ENCODE measurements around the gene TLN1.

Gene TLN1

DNA sequence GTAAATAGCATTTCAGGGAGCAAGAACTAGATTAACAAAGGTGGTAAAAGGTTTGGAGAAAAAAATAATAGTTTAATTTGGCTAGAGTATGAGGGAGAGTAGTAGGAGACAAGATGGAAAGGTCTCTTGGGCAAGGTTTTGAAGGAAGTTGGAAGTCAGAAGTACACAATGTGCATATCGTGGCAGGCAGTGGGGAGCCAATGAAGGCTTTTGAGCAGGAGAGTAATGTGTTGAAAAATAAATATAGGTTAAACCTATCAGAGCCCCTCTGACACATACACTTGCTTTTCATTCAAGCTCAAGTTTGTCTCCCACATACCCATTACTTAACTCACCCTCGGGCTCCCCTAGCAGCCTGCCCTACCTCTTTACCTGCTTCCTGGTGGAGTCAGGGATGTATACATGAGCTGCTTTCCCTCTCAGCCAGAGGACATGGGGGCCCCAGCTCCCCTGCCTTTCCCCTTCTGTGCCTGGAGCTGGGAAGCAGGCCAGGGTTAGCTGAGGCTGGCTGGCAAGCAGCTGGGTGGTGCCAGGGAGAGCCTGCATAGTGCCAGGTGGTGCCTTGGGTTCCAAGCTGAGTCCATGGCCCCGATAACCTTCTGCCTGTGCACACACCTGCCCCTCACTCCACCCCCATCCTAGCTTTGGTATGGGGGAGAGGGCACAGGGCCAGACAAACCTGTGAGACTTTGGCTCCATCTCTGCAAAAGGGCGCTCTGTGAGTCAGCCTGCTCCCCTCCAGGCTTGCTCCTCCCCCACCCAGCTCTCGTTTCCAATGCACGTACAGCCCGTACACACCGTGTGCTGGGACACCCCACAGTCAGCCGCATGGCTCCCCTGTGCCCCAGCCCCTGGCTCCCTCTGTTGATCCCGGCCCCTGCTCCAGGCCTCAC is 58.6 kb downstream of the TLN1 start, which contains the start of gene CA9:
CA9 (plus strand) TSS at position 797 of the 893 bp plus-strand sequence; CDS start at position 829, 32 bp downstream.
- no peak within 1 kb of the TSS for H3K4me3 ChIP-seq (ENCODE audit: low read depth in 1 of 5, low read length in 5 of 5)
- peaks cover 0 to 6% (median 0%) of the 10 kb centered on the region in 5 donors for H3K27me3 ChIP-seq (ENCODE audit: control insufficient read depth in 5 of 5, insufficient read depth in 4 of 5, low read length in 5 of 5)
- no peak within 1 kb of the TSS for H3K27ac ChIP-seq (ENCODE audit: low read depth, low read length)
- no peaks in the 10 kb centered on the region for H3K9me3 ChIP-seq (ENCODE audit: control insufficient read depth in 5 of 5, low read length in 5 of 5)
- peaks cover 0 to 19% (median 17%) of the 10 kb centered on the region in 5 donors for H3K4me1 ChIP-seq (ENCODE audit: control insufficient read depth in 5 of 5, insufficient read depth in 5 of 5, low read length in 5 of 5)
- H3K9ac ChIP-seq (ENCODE audit: low read length in 5 of 5): no peak within 1 kb of the TSS
- no peaks in the 10 kb centered on the region for H3K36me3 ChIP-seq (ENCODE audit: control insufficient read depth in 5 of 5, insufficient read depth in 5 of 5, low read length in 5 of 5)

DNA sequence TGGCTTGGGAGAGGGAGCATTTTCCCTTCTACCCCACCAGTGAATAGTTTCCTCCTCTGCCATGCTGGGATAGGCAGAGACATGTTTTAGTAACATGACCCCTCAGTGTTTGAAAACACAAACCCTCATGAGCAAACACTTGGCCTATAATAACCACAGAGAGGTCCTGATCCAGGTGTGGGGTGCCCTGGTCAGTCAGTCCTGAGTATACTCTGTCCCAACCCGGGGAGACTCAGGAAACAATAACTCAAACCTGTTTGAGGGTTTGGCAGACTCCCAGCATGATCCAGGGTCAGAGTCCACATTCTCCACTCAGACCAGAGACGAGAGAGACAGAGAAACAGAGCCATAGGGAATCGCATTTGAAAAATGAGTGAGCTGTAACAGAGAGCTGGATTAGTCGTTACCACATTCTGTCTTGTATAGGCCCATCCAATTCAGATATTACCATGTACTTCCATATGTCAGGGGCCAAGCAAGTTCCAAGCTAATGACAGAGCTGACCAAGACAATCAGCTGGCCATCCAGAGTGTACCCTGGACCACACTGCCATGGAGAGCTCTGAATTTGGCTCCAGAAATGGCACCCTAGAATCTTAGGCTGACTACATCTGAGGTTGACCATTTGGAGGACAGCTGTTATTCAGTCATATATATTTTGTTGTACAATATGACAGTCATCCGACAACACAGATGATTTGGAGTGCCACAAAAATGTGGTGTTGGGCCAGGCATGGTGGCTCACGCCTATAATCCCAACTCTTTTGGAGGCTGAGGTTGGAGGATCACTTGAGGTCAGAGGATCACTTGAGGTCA is 62.5 kb downstream of the TLN1 start:
- H3K27me3 ChIP-seq (ENCODE audit: control insufficient read depth in 5 of 5, insufficient read depth in 4 of 5, low read length in 5 of 5): no peaks in the 10 kb centered on the region
- no peaks in the 10 kb centered on the region for H3K36me3 ChIP-seq (ENCODE audit: control insufficient read depth in 5 of 5, insufficient read depth in 5 of 5, low read length in 5 of 5)
- peaks cover 0 to 18% (median 16%) of the 10 kb centered on the region in 5 donors for H3K4me1 ChIP-seq (ENCODE audit: control insufficient read depth in 5 of 5, insufficient read depth in 5 of 5, low read length in 5 of 5)
- no peaks in the 10 kb centered on the region for H3K9me3 ChIP-seq (ENCODE audit: control insufficient read depth in 5 of 5, low read length in 5 of 5)
- no peak overlapping the region for H3K27ac ChIP-seq (ENCODE audit: low read depth, low read length)
- H3K4me3 ChIP-seq (ENCODE audit: low read depth in 1 of 5, low read length in 5 of 5): no peak overlapping the region
- H3K9ac ChIP-seq (ENCODE audit: low read length in 5 of 5): no peak overlapping the region

DNA sequence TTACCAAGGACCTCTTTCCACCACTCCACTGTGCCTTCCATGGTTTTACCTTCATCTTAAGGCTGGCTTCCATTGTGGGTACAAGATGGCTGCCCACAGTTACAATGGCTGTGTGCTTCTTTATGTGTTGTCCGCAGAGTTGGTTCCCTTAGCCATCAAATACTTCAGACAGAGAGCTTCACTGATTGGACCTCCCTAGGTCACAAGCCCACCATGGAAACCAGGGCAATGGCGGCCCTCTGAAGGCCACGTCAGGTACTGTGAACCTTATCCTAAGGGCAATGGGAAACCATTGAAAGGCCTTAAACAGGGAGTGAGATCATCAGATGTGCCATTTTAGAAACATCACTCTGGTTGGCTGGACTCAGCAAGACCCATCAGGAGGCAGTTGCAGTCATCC is 64.1 kb downstream of the TLN1 start:
- H3K27me3 ChIP-seq (ENCODE audit: control insufficient read depth in 5 of 5, insufficient read depth in 4 of 5, low read length in 5 of 5): no peaks in the 10 kb centered on the region
- no peak overlapping the region for H3K4me3 ChIP-seq (ENCODE audit: low read depth in 1 of 5, low read length in 5 of 5)
- peaks cover 0 to 16% (median 12%) of the 10 kb centered on the region in 5 donors for H3K4me1 ChIP-seq (ENCODE audit: control insufficient read depth in 5 of 5, insufficient read depth in 5 of 5, low read length in 5 of 5)
- no peaks in the 10 kb centered on the region for H3K36me3 ChIP-seq (ENCODE audit: control insufficient read depth in 5 of 5, insufficient read depth in 5 of 5, low read length in 5 of 5)
- no peaks in the 10 kb centered on the region for H3K9me3 ChIP-seq (ENCODE audit: control insufficient read depth in 5 of 5, low read length in 5 of 5)
- no peak overlapping the region for H3K27ac ChIP-seq (ENCODE audit: low read depth, low read length)
- no peak overlapping the region for H3K9ac ChIP-seq (ENCODE audit: low read length in 5 of 5)

DNA sequence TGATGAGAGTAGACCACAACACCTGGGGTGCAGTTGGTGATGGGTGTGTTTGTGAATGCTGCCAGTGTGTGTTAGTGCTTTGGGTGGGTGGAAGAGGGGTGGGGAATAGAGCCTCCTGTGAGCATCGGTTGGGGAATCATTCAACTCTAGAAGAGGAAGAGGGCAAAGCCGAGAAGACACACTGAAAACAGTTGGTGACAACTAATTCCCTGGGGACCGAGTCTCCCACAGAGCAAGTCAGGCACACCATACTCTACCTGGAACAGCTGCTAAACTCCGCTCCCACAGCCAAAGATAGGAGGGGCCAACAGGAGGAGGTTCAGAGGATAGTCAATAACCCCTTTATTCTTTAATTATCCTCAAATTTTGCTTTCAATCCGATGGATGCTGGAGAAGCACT is 65.4 kb downstream of the TLN1 start:
- no peak overlapping the region for H3K4me3 ChIP-seq (ENCODE audit: low read depth in 1 of 5, low read length in 5 of 5)
- H3K27ac ChIP-seq (ENCODE audit: low read depth, low read length): no peak overlapping the region
- peaks cover 0 to 7% (median 0%) of the 10 kb centered on the region in 5 donors for H3K36me3 ChIP-seq (ENCODE audit: control insufficient read depth in 5 of 5, insufficient read depth in 5 of 5, low read length in 5 of 5)
- H3K27me3 ChIP-seq (ENCODE audit: control insufficient read depth in 5 of 5, insufficient read depth in 4 of 5, low read length in 5 of 5): no peaks in the 10 kb centered on the region
- no peaks in the 10 kb centered on the region for H3K9me3 ChIP-seq (ENCODE audit: control insufficient read depth in 5 of 5, low read length in 5 of 5)
- no peak overlapping the region for H3K9ac ChIP-seq (ENCODE audit: low read length in 5 of 5)
- H3K4me1 ChIP-seq (ENCODE audit: control insufficient read depth in 5 of 5, insufficient read depth in 5 of 5, low read length in 5 of 5): peaks cover 0 to 22% (median 20%) of the 10 kb centered on the region in 5 donors

DNA sequence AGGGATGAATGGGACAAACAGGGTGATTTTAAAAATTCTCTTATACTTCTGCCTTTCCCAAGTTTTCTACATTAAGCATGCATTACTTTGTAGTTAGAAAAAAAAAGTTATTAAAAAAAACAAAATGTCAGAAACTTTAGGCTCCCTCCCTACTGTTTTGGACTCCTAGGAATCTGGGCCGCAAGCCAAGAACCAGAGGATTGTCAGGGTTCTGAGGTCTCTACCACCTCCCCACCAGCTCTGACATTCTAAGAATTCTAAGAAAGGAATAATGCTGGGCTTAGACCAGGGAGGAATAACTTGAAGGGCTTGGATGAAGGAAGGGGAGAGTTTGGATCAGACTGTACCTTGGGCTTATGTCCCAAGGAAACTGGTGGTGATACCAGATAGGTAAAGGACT is 66.0 kb downstream of the TLN1 start:
- H3K27ac ChIP-seq (ENCODE audit: low read depth, low read length): no peak overlapping the region
- H3K36me3 ChIP-seq (ENCODE audit: control insufficient read depth in 5 of 5, insufficient read depth in 5 of 5, low read length in 5 of 5): peaks cover 0 to 8% (median 1%) of the 10 kb centered on the region in 5 donors
- no peak overlapping the region for H3K4me3 ChIP-seq (ENCODE audit: low read depth in 1 of 5, low read length in 5 of 5)
- no peaks in the 10 kb centered on the region for H3K9me3 ChIP-seq (ENCODE audit: control insufficient read depth in 5 of 5, low read length in 5 of 5)
- H3K4me1 ChIP-seq (ENCODE audit: control insufficient read depth in 5 of 5, insufficient read depth in 5 of 5, low read length in 5 of 5): peaks cover 0 to 26% (median 23%) of the 10 kb centered on the region in 5 donors
- H3K27me3 ChIP-seq (ENCODE audit: control insufficient read depth in 5 of 5, insufficient read depth in 4 of 5, low read length in 5 of 5): no peaks in the 10 kb centered on the region
- no peak overlapping the region for H3K9ac ChIP-seq (ENCODE audit: low read length in 5 of 5)

DNA sequence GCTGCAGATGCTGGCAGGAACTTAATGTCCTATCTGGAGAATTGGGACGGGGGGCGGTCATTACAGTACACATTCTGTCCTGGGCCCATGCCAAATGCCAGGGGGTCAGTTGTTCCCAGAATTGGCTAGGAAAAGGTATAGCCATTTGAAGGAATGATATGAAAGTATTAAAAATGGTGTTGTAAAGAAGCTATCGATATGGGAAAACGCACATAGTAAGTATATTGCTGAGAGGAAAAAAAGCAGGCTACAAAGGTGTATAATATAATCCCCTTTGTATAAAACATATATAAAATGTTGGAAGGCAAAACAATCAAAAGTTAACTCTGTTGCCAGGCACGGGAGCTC is 66.5 kb downstream of the TLN1 start:
- no peak overlapping the region for H3K27ac ChIP-seq (ENCODE audit: low read depth, low read length)
- H3K27me3 ChIP-seq (ENCODE audit: control insufficient read depth in 5 of 5, insufficient read depth in 4 of 5, low read length in 5 of 5): no peaks in the 10 kb centered on the region
- H3K9me3 ChIP-seq (ENCODE audit: control insufficient read depth in 5 of 5, low read length in 5 of 5): no peaks in the 10 kb centered on the region
- H3K4me1 ChIP-seq (ENCODE audit: control insufficient read depth in 5 of 5, insufficient read depth in 5 of 5, low read length in 5 of 5): peaks cover 0 to 32% (median 29%) of the 10 kb centered on the region in 5 donors
- peaks cover 0 to 14% (median 7%) of the 10 kb centered on the region in 5 donors for H3K36me3 ChIP-seq (ENCODE audit: control insufficient read depth in 5 of 5, insufficient read depth in 5 of 5, low read length in 5 of 5)
- H3K4me3 ChIP-seq (ENCODE audit: low read depth in 1 of 5, low read length in 5 of 5): peak overlapping the region; percentile 67 to 77 (median 68)
- H3K9ac ChIP-seq (ENCODE audit: low read length in 5 of 5): peak overlapping the region in 4 of 5 donors; percentile 65 to 80 (median 66)

DNA sequence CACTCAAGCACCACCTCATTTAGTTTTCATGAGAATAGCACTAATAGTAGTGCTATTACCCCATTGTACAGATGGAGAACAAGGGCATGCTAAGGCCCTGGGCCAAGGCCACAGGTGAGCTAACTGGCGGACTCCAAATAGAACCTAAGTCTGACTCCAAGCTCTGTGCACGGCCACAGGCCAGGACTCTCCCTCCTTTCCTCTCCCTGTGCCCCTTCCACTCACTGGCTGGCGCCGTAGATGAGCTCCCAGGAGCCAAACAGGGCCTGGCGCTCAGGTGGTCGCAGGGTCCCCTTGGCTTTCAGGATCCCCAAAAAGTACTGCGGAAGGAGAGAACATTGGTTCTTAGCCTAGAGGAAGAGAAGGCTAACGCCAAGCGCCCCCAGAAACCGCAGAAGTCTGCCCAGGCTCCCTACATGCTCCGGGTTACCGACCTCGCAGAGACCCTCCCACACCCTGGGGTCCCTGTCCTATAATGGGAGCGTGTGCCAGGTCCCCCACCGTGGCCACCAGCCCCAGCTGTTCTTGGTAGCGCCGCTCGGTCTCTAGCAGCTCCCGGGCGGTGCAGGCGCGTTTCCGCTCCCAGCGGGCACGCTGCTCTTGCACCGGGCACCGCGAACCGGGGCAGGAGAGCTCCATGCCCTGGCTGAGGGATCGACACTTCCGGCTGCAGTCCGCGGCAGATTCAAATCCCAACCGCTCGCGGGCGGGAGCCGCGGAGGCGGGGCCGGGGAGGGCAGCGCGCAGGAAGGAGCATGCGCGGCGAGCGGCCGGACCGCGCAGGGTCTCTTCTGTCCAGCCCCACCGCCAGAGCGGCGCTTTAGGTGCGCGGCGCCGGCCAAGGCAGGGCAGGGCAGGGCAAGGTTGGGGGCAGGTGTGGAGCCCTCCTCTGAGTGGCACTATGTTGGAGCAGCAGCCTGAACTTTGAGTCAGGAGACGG is 67.2 kb downstream of the TLN1 start, which contains the start of gene ARHGEF39:
ARHGEF39 (minus strand) TSS at position 665 of the 940 bp plus-strand sequence; CDS start at position 639, 26 bp downstream.
- H3K4me3 ChIP-seq (ENCODE audit: low read depth in 1 of 5, low read length in 5 of 5): peak within 1 kb of the TSS; percentile 67 to 77 (median 68)
- no peaks in the 10 kb centered on the region for H3K9me3 ChIP-seq (ENCODE audit: control insufficient read depth in 5 of 5, low read length in 5 of 5)
- H3K9ac ChIP-seq (ENCODE audit: low read length in 5 of 5): peak within 1 kb of the TSS in 4 of 5 donors; percentile 65 to 80 (median 66)
- peaks cover 0 to 20% (median 11%) of the 10 kb centered on the region in 5 donors for H3K36me3 ChIP-seq (ENCODE audit: control insufficient read depth in 5 of 5, insufficient read depth in 5 of 5, low read length in 5 of 5)
- peaks cover 2 to 38% (median 34%) of the 10 kb centered on the region in 5 donors for H3K4me1 ChIP-seq (ENCODE audit: control insufficient read depth in 5 of 5, insufficient read depth in 5 of 5, low read length in 5 of 5)
- no peaks in the 10 kb centered on the region for H3K27me3 ChIP-seq (ENCODE audit: control insufficient read depth in 5 of 5, insufficient read depth in 4 of 5, low read length in 5 of 5)
- no peak within 1 kb of the TSS for H3K27ac ChIP-seq (ENCODE audit: low read depth, low read length)

DNA sequence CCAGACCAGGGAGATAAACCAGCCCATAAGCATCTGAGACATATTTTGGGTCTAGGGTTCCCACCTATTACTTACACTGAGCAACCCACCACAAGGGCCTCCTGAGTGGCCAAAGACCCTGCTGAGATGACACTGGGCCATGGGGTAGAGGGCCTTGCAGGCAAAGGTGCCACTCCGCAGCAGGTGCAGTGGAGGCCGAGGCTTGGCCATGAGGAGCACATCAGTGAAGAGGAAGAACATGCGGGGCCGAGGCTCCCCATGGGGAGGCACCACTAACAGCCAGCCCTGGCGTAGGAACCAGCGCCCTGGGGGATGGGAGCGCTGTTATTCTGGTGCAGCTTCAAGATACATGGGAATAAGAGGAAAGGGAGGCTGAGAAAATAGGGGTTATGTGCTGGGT is 69.6 kb downstream of the TLN1 start:
- Histone ChIP-seq H3K4me1 (ENCODE audit: control insufficient read depth in 5 of 5, insufficient read depth in 5 of 5, low read length in 5 of 5) (peaks cover 14 to 53% (median 46%) of the 10 kb centered on the region in 5 donors), H3K4me3 (ENCODE audit: low read depth in 1 of 5, low read length in 5 of 5) (no peak overlapping the region), H3K27ac (ENCODE audit: low read depth, low read length) (no peak overlapping the region)

DNA sequence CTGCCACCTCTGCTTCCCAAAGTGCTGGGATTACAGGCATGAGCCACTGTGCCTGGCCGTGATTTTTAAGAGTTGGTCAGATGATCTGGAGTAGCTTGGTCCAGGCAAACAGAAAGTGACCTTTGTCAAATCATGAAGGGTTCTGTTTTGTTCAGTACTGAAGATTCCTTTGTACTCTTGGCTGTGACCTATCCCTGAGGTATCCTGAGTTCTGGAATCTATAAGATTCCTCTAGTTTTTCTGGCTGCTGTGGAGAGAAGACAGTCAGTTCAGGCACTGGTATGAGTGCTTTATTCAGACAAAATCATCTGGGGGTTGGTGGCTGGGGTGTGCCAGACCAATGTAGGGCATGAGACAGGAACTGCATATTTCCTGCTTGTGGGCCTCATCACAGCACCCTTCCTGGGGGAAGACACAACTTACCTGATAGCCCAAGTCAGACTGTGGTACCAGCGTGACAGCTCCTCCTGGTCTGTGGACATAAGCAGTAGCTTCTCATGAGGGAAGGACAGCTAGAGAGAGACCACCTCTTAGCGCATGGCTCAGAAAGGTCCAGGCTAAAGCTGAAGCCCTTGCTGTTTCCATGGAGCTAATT is 70.1 kb downstream of the TLN1 start:
- H3K36me3 ChIP-seq (ENCODE audit: control insufficient read depth in 5 of 5, insufficient read depth in 5 of 5, low read length in 5 of 5): peaks cover 0 to 20% (median 11%) of the 10 kb centered on the region in 5 donors
- H3K4me1 ChIP-seq (ENCODE audit: control insufficient read depth in 5 of 5, insufficient read depth in 5 of 5, low read length in 5 of 5): peaks cover 16 to 58% (median 51%) of the 10 kb centered on the region in 5 donors
- H3K9ac ChIP-seq (ENCODE audit: low read length in 5 of 5): peak overlapping the region in 2 of 5 donors; percentile 2 to 43
- no peak overlapping the region for H3K4me3 ChIP-seq (ENCODE audit: low read depth in 1 of 5, low read length in 5 of 5)
- H3K27ac ChIP-seq (ENCODE audit: low read depth, low read length): peak overlapping the region; percentile 95
- H3K27me3 ChIP-seq (ENCODE audit: control insufficient read depth in 5 of 5, insufficient read depth in 4 of 5, low read length in 5 of 5): no peaks in the 10 kb centered on the region
- H3K9me3 ChIP-seq (ENCODE audit: control insufficient read depth in 5 of 5, low read length in 5 of 5): no peaks in the 10 kb centered on the region

More for the DNA sequence above, 69.6 kb downstream of the TLN1 start:
- H3K36me3 ChIP-seq (ENCODE audit: control insufficient read depth in 5 of 5, insufficient read depth in 5 of 5, low read length in 5 of 5): peaks cover 0 to 20% (median 11%) of the 10 kb centered on the region in 5 donors
- H3K27me3 ChIP-seq (ENCODE audit: control insufficient read depth in 5 of 5, insufficient read depth in 4 of 5, low read length in 5 of 5): no peaks in the 10 kb centered on the region
- H3K9ac ChIP-seq (ENCODE audit: low read length in 5 of 5): no peak overlapping the region
- no peaks in the 10 kb centered on the region for H3K9me3 ChIP-seq (ENCODE audit: control insufficient read depth in 5 of 5, low read length in 5 of 5)
